IPS-18c (cell line): ENCODE measurements around the gene PBX2.

ENCODE experiments used
- H3K4me3 ChIP-seq: 2 replicates; pipeline ENCODE4 v1.7.0; 2013; ENCODE audit warnings: low read depth, mild to moderate bottlenecking, low read length, moderate library complexity; ENCODE audit not compliant: insufficient read depth
- H3K9me3 ChIP-seq: one replicate; pipeline ENCODE4 v1.6.1; 2013; ENCODE audit warnings: mild to moderate bottlenecking, low read length, moderate library complexity; ENCODE audit not compliant: control insufficient read depth, insufficient read depth

The PBX2 gene

GRCh38 chr6:32181148-32181702 is 8.8 kb downstream of the PBX2 start:
- H3K9me3 ChIP-seq, result no peaks in the 10 kb centered on the region
- H3K4me3 ChIP-seq, result no peak overlapping the region

- Histone ChIP-seq H3K4me3 (no peak overlapping the region; the same call in 1 of the 2 replicates), H3K9me3 (no peaks in the 10 kb centered on the region)
Measured at GRCh38 chr6:32179766-32180405, 10.1 kb downstream of the PBX2 start.

GRCh38 chr6:32178547-32179440 is 11.2 kb downstream of the PBX2 start:
- H3K9me3 ChIP-seq, result no peaks in the 10 kb centered on the region

DNA sequence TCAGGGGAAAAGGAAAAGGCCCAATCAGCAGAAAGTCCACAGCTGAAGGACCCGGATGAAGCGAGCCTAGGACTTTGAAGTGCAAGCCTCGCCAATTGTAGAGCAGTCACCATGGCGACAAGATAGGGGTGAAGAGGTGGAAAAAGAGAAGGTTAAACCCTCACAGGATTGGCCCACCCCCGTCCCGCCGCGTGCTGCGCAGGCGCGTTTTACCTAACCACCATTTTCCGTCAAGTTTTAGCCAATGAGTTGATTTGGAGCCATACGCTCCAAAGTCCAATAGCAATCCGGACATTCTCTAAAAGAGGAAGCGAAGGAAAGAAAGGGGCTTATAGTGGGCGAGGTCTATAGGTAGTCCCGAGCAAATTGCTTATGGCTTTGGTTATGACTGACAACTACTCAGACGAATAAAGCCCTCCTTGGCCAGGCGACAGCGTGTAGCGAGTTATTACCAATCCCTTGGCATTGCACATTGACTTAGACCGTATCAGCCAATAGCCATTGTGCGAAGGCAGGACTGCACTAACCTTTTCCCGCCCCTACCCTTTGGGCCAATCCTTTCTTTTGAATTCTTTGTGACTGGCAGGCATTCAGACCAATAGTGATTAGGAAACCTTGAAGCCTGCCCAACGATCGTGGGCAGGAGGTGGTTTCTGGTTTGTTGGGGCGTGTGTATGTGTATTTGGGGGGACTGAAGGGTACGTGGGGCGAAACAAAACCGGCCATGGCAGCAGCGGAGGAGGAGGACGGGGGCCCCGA is 12.0 kb downstream of the PBX2 start, which contains the start of gene RNF5:
Gene RNF5 (plus strand): TSS at position 618 of the 759 bp plus-strand sequence. CDS start 107 bp downstream, at position 725.
- no peaks in the 10 kb centered on the region for H3K9me3 ChIP-seq
- H3K4me3 ChIP-seq, result peak within 1 kb of the TSS; percentile 89

More at GRCh38 chr6:32178547-32179440, 11.2 kb downstream of the PBX2 start:
- peak overlapping the region; percentile 57 for H3K4me3 ChIP-seq

GRCh38 chr6:32177183-32177787 is 12.7 kb downstream of the PBX2 start:
- Histone ChIP-seq H3K4me3 (peak overlapping the region; percentile 89), H3K9me3 (no peaks in the 10 kb centered on the region)

GRCh38 chr6:32176476-32177182 is 13.4 kb downstream of the PBX2 start:
- Histone ChIP-seq H3K9me3 (no peaks in the 10 kb centered on the region), H3K4me3 (peak overlapping the region; percentile 89)

DNA sequence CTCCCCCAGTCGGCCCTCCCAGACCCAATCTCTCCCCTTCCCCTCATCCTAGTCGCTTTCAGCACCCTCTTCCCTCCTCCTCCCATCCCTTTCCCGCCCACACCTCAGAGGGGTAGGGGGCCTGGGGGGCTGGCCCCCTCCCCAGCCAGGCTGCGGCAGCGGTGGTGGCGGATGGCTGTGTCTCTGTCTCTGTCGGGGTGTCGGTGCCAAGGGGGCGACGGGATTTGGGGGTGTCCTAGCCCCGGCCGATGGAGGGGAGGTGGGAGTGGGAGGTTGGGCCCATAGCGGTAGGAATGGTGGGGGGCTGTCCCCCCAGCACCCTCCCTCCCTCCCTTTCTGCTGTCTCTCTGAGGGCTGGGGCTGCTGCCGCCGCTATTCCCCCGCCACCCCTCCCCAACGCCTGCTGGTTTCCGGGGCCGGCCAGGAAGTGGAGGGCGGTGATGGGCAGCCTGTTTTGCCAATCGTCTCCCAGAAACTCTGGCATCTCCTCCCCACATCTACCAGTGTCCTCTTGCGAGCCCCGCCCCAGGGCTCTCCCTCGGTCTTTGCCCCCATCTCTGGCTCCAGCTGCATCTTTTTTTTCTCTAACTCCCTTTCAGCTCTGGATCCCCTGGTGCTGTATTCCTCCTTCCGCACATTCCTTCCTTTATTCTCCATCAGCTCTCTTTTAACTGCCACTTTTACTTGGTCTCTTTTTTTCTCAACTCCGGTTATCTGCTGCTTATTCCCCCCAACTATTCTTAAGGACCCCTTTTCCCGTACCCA is 14.1 kb downstream of the PBX2 start, which contains the start of gene AGPAT1:
Gene AGPAT1 (minus strand): TSS at position 374 of the 765 bp plus-strand sequence. CDS start 4,588 bp downstream, outside the sequence.
- H3K9me3 ChIP-seq, result no peaks in the 10 kb centered on the region
- H3K4me3 ChIP-seq, result peak within 1 kb of the TSS; percentile 89

DNA sequence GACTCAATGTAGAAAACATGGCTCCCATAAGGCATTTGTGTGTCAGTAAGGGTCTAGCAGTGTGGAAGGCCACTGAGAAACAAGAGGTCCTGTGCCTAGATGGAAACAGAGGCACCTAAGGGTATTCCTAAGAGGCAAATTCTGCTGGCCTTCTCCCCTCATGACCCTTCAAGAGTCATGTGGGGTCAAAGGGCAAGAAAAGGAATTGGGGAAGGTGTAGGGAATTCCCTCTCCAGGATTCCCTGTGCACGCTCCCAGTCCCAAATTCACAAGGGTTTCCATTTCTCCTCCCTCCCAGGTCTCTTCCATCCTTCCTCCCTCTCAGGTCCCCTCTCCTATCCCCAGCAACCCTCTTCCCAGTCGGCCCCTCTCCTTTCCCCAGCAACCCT is 14.7 kb downstream of the PBX2 start:
- H3K4me3 ChIP-seq, result peak overlapping the region; percentile 89
- H3K9me3 ChIP-seq, result no peaks in the 10 kb centered on the region

- no peaks in the 10 kb centered on the region for H3K9me3 ChIP-seq
- no peak overlapping the region for H3K4me3 ChIP-seq
Measured at GRCh38 chr6:32174416-32174815, 15.6 kb downstream of the PBX2 start.

DNA sequence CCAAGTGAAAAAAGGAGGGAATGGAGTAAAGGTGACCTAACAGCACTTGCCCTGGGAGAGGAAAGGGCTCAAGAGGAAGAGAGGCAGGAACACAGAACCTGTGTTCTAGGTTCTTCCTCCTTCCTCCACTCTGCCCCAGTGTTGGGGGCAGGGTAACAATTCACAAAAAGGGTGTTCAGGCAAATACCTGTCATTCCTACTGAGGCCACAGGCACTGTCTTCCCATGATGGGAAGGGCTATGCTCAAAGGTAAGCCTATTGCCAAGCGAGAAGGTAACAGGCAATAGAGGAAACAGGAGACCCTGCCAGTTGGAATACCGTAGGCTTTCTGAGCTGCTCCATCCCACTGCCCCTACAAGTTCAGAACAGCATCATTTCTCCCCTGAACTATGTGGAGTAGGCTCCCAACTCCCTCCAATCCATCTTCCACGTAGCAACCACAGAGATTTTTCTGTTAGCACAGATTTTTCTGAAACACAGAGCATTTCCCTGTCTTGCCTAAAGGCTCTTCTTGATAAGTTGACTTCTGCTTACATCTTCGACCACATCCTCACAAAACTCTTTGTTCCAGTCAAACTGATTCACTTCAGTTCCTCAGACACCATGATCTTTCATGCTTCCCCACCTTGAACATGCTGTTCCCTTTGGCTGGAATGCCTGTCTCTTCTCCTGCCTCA is 16.8 kb downstream of the PBX2 start:
- Histone ChIP-seq H3K4me3 (0 out of 2 replicates have a peak overlapping the region, but pooled peaks have one; percentile 10), H3K9me3 (no peaks in the 10 kb centered on the region)

DNA sequence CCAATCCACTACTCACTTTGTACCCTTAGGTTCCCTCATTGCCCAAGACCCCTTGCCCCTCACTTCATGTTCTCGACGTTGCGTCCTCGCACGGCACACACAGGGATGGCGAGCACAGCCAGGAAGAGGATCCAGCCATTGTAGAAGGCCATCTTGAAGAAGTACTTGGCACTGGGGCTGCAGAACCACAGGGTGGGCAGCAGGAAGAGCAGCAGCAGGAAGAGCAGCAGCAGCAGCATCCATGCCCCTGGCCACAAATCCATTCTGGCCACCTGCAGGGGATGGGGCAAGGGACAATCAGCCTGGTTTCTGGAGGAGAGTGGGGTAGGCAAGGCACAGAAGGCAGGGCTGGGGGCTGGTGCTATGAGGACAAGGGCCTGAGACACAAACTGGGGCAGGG is 18.8 kb downstream of the PBX2 start:
- H3K4me3 ChIP-seq, result no peak overlapping the region

GRCh38 chr6:32170294-32170693 is 19.7 kb downstream of the PBX2 start:
- Histone ChIP-seq H3K4me3 (no peak overlapping the region), H3K9me3 (no peaks in the 10 kb centered on the region)

More for the DNA sequence above, 18.8 kb downstream of the PBX2 start:
- H3K9me3 ChIP-seq, result no peaks in the 10 kb centered on the region

GRCh38 chr6:32168807-32169591 is 21.0 kb downstream of the PBX2 start:
- Histone ChIP-seq H3K9me3 (no peaks in the 10 kb centered on the region), H3K4me3 (no peak overlapping the region)

DNA sequence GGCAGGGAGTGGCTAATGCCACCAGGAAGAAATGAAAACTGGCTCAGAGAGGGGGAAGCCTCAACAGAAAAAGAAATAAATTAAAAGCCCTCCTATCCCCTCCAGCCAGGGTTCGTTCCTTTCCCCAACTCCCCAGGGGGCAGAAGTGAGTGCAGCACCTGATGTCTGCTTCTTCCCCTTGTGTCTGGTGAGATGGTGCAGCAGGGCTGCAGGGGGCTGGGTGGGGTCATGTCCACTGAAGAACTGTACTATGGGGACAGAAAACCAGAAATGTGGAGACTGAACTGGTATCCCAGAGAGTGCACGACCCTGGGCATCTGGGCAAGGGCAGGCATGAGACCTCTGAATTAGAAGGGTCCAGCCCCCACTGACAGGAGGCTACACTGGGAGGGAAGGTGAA is 21.7 kb downstream of the PBX2 start:
- Histone ChIP-seq H3K9me3 (no peaks in the 10 kb centered on the region), H3K4me3 (no peak overlapping the region)
